Measurements from ENCODE around the gene NRXN3.

Gene NRXN3

GRCh38 chr14:79037106-79037505 lies 866.9 kb downstream of the NRXN3 start:
- no peak for DNase-seq

- no peak for DNase-seq
Measured at GRCh38 chr14:79037593-79037992, 867.4 kb downstream of the NRXN3 start.

- no peak for DNase-seq
Measured at GRCh38 chr14:79040790-79041189, 870.6 kb downstream of the NRXN3 start.

GRCh38 chr14:79043194-79043889 lies 873.2 kb downstream of the NRXN3 start:
- no peak for DNase-seq

GRCh38 chr14:79044894-79045624 lies 874.9 kb downstream of the NRXN3 start:
- peak; percentile 82 for DNase-seq

GRCh38 chr14:79050787-79051727 lies 880.9 kb downstream of the NRXN3 start:
- no peak for DNase-seq

- DNase-seq = no peak
Measured at GRCh38 chr14:79051742-79052141, 881.6 kb downstream of the NRXN3 start.

GRCh38 chr14:79056879-79057278 lies 886.7 kb downstream of the NRXN3 start:
- no peak for DNase-seq

- DNase-seq = no peak
Measured at GRCh38 chr14:79057333-79057732, 887.2 kb downstream of the NRXN3 start.

GRCh38 chr14:79062226-79062625 lies 892.1 kb downstream of the NRXN3 start:
- no peak for DNase-seq

GRCh38 chr14:79064214-79064613 lies 894.0 kb downstream of the NRXN3 start:
- no peak for DNase-seq

GRCh38 chr14:79074510-79074909 lies 904.3 kb downstream of the NRXN3 start:
- DNase-seq = no peak

- no peak for DNase-seq
Measured at GRCh38 chr14:79076428-79076827, 906.3 kb downstream of the NRXN3 start.

GRCh38 chr14:79077096-79077495 lies 906.9 kb downstream of the NRXN3 start:
- DNase-seq = peak; percentile 52

GRCh38 chr14:79080040-79080439 lies 909.9 kb downstream of the NRXN3 start:
- no peak for DNase-seq

- no peak for DNase-seq
Measured at GRCh38 chr14:79082883-79083282, 912.7 kb downstream of the NRXN3 start.

GRCh38 chr14:79083356-79083755 lies 913.2 kb downstream of the NRXN3 start:
- DNase-seq = no peak

- no peak for DNase-seq
Measured at GRCh38 chr14:79084861-79085260, 914.7 kb downstream of the NRXN3 start.

- no peak for DNase-seq
Measured at GRCh38 chr14:79089576-79089975, 919.4 kb downstream of the NRXN3 start.

GRCh38 chr14:79090641-79091180 lies 920.5 kb downstream of the NRXN3 start:
- no peak for DNase-seq

GRCh38 chr14:79091381-79091963 lies 921.3 kb downstream of the NRXN3 start:
- DNase-seq = peak; percentile 49

GRCh38 chr14:79093531-79093930 lies 923.4 kb downstream of the NRXN3 start:
- DNase-seq = no peak

- DNase-seq = no peak
Measured at GRCh38 chr14:79094951-79095350, 924.8 kb downstream of the NRXN3 start.

Data from COR-L47 (cell line).